ENCODE measurements around the gene NFS1. TPM values are rescaled to one million over a fixed set of nuclear protein-coding genes. Genes with fewer than 3 reads are reported as not detected.
A peak's percentile ranks its signal among the peaks of the same experiment; 100 is the strongest.
"Not testable (repeated sequence)": the region's sequence is repeated elsewhere in the genome, so short reads cannot be mapped to it uniquely, and the experiment has no call there.

The NFS1 gene
- total RNA-seq, 2 experiments from 2014 or later, result 10.6 to 11.5 TPM

- ATAC-seq (ENCODE audit: poor library complexity) (no peak), DNase-seq (peak in 1 of 14 experiments; percentile 4)
- ChIA-PET CTCF (interaction anchor here (0.9 to 1.1 kb wide), 3 partner anchors 10 to 245 kb away, joined by 3 read pairs; partner anchors contain the start of gene SCAND1), POLR2A (interaction anchor here (1.5 to 4.0 kb wide), 2 partner anchors 9 to 63 kb away, joined by 3 to 27 read pairs; partner anchors contain the start of genes NFS1, PHF20 and ROMO1)
- intact Hi-C loops (cut with DNase I, micrococcal nuclease), result no loop called here
- Mint-ChIP-seq H3K36me3 (ENCODE audit: low read depth) (peaks cover 96% of the 10 kb centered on the region), H3K4me1 (ENCODE audit: low read depth) (peaks cover 63% of the 10 kb centered on the region), H3K27me3 (no peaks in the 10 kb centered on the region), H3K27ac (peak overlapping the region; percentile 45), H3K4me3 (no peak overlapping the region), H3K9me3 (no peaks in the 10 kb centered on the region)
- no peak for TF ChIP-seq CTCF (IDR thresholded peaks at IDR 0.05)
- H3K4me1 ChIP-seq (ENCODE audit: insufficient read depth, low read length), result peaks cover 18% of the 10 kb centered on the region
- no peak overlapping the region for H3K27ac ChIP-seq (ENCODE audit: low read depth in 1 of 2, low read length in 2 of 2)
- no peaks in the 10 kb centered on the region for H3K9me3 ChIP-seq (ENCODE audit: control insufficient read depth in 1 of 2, insufficient read depth in 1 of 2, low read length in 2 of 2)
- H3K36me3 ChIP-seq (ENCODE audit: insufficient read depth, low read length), result peaks cover 96% of the 10 kb centered on the region
- no peaks in the 10 kb centered on the region for H3K27me3 ChIP-seq (ENCODE audit: control insufficient read depth in 1 of 2, insufficient read depth in 2 of 2, low read length in 2 of 2)
- no peak overlapping the region for H3K4me3 ChIP-seq (ENCODE audit: low read length)
These were observed 10.1 kb upstream of the NFS1 start for GRCh38 chr20:35709259-35709658.

- no peak overlapping the region for H3K27ac Mint-ChIP-seq
- no peak overlapping the region for H3K4me3 ChIP-seq (ENCODE audit: low read length)
- POLR2A ChIA-PET, result interaction anchor here (1.0 to 1.5 kb wide), 3 partner anchors 9 to 34 kb away, joined by 3 to 8 read pairs (median 5); partner anchors contain the start of genes NFS1, RBM39 and ROMO1
- ATAC-seq (ENCODE audit: poor library complexity) (no peak), DNase-seq (no peak)
- TF ChIP-seq CTCF (IDR thresholded peaks at IDR 0.05), result no peak
- intact Hi-C loops (cut with DNase I, micrococcal nuclease), result no loop called here
- H3K27me3 Mint-ChIP-seq, result no peaks in the 10 kb centered on the region
- H3K36me3 ChIP-seq (ENCODE audit: insufficient read depth, low read length), result peaks cover 96% of the 10 kb centered on the region
- peaks cover 55% of the 10 kb centered on the region for H3K4me1 Mint-ChIP-seq (ENCODE audit: low read depth)
- H3K27ac ChIP-seq (ENCODE audit: low read depth in 1 of 2, low read length in 2 of 2), result no peak overlapping the region
- peaks cover 96% of the 10 kb centered on the region for H3K36me3 Mint-ChIP-seq (ENCODE audit: low read depth)
- CTCF ChIA-PET, result interaction anchor here (1.0 to 1.5 kb wide), 4 partner anchors 9 to 246 kb away, joined by 3 to 5 read pairs (median 4); partner anchors contain the start of genes NFS1, ROMO1 and SCAND1
- no peak overlapping the region for H3K4me3 Mint-ChIP-seq
- no peaks in the 10 kb centered on the region for H3K9me3 Mint-ChIP-seq
- H3K9me3 ChIP-seq (ENCODE audit: control insufficient read depth in 1 of 2, insufficient read depth in 1 of 2, low read length in 2 of 2), result no peaks in the 10 kb centered on the region
- H3K4me1 ChIP-seq (ENCODE audit: insufficient read depth, low read length), result peaks cover 16% of the 10 kb centered on the region
- H3K27me3 ChIP-seq (ENCODE audit: control insufficient read depth in 1 of 2, insufficient read depth in 2 of 2, low read length in 2 of 2), result no peaks in the 10 kb centered on the region
These were observed 9.3 kb upstream of the NFS1 start for GRCh38 chr20:35708502-35708901.

GRCh38 chr20:35706591-35707529 is 7.7 kb upstream of the NFS1 start:
- intact Hi-C loops (cut with DNase I, micrococcal nuclease); H3K27ac Mint-ChIP-seq; H3K27me3 ChIP-seq (ENCODE audit: control insufficient read depth in 1 of 2, insufficient read depth in 2 of 2, low read length in 2 of 2); H3K4me3 Mint-ChIP-seq; ATAC-seq (ENCODE audit: poor library complexity); DNase-seq; H3K4me1 ChIP-seq (ENCODE audit: insufficient read depth, low read length); H3K27ac ChIP-seq (ENCODE audit: low read depth in 1 of 2, low read length in 2 of 2); H3K9me3 ChIP-seq (ENCODE audit: control insufficient read depth in 1 of 2, insufficient read depth in 1 of 2, low read length in 2 of 2); H3K9me3 Mint-ChIP-seq; H3K4me3 ChIP-seq (ENCODE audit: low read length); H3K27me3 Mint-ChIP-seq: not testable (repeated sequence)
- POLR2A ChIA-PET, result interaction anchor here (0.9 to 7.8 kb wide), 9 partner anchors 9 to 96 kb away, joined by 3 to 125 read pairs (median 3); partner anchors contain the start of genes CPNE1, RBM12 and RBM39
- peaks cover 99% of the 10 kb centered on the region for H3K36me3 Mint-ChIP-seq (ENCODE audit: low read depth)
- peaks cover 99% of the 10 kb centered on the region for H3K36me3 ChIP-seq (ENCODE audit: insufficient read depth, low read length)
- H3K4me1 Mint-ChIP-seq (ENCODE audit: low read depth), result peaks cover 50% of the 10 kb centered on the region
- CTCF ChIA-PET, result interaction anchor here (1.5 kb wide), 1 partner anchor 12 kb away, joined by 4 read pairs; no protein-coding TSS in a partner anchor

DNA sequence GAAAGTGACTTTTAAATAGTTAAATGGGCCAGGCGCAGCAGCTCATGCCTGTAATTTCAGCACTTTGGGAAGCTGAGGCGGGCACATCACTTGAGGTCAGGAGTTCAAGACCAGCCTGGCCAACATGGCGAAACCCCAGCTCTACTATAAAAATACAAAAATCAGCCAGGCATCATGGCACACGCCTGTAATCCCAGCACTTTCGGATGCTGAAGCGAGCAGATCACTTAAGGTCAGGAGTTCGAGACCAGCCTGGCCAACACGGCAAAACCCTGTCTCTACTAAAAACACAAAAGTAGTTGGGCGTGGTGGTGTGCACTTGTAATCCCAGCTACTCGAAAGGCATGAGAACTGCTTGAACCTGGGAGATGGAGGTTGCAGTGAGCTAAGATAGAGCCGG is 6.7 kb upstream of the NFS1 start:
- intact Hi-C loops (cut with DNase I, micrococcal nuclease); H3K27me3 Mint-ChIP-seq; H3K27me3 ChIP-seq (ENCODE audit: control insufficient read depth in 1 of 2, insufficient read depth in 2 of 2, low read length in 2 of 2); H3K4me1 ChIP-seq (ENCODE audit: insufficient read depth, low read length); DNase-seq; H3K4me3 Mint-ChIP-seq; H3K27ac Mint-ChIP-seq; ATAC-seq (ENCODE audit: poor library complexity); H3K9me3 ChIP-seq (ENCODE audit: control insufficient read depth in 1 of 2, insufficient read depth in 1 of 2, low read length in 2 of 2); H3K4me3 ChIP-seq (ENCODE audit: low read length); H3K27ac ChIP-seq (ENCODE audit: low read depth in 1 of 2, low read length in 2 of 2); H3K9me3 Mint-ChIP-seq: not testable (repeated sequence)
- ChIA-PET POLR2A (interaction anchor here (0.9 to 7.8 kb wide), 3 partner anchors 10 to 97 kb away, joined by 3 to 125 read pairs (median 6); partner anchors contain the start of gene RBM39), CTCF (interaction anchor here (0.5 to 1.2 kb wide), 2 partner anchors 80 to 105 kb away, joined by 3 to 4 read pairs; no protein-coding TSS in a partner anchor)
- Mint-ChIP-seq H3K36me3 (ENCODE audit: low read depth) (peaks cover 93% of the 10 kb centered on the region), H3K4me1 (ENCODE audit: low read depth) (peaks cover 47% of the 10 kb centered on the region)
- H3K36me3 ChIP-seq (ENCODE audit: insufficient read depth, low read length), result peaks cover 94% of the 10 kb centered on the region
